Measurements from ENCODE around the gene SLC30A2. TPM values are rescaled to one million over a fixed set of nuclear protein-coding genes. Genes with fewer than 3 reads are reported as not detected.

Gene SLC30A2
- total RNA-seq, 3 donors from 2014 or later: 0.16 to 1.3 (median 0.33) TPM

DNA sequence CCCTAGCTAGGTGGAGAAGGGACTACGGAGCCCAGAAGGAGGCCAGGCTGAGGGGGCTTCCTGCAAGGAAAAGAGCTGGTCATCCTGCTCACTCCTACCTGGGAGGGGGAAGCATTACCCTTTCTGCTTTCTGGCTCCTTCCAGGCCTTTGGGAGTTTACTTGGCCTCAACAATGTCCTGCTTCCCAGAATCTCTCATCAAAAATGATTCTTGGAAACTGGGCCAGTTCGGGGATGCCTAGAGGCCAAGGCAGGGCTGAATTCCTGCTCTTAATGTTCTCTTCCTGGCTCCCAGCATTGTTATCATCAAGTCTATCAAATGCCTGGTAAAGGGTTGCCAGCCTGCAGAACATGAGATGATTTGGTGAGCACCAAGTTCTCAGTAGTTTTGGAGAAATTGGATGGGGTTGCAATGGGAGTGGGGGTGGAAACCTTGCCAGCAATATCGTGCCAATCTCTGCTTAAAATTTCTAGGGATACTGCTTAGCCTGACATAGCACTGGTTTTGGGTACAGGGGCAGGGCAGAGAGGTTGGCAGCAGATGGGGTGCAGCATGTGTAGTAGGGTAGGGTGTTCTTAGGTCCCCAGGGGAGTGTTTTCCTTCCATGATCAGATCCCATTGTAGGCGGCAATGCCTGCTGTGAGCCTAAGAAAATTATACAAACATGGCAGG is 40.3 kb downstream of the SLC30A2 start:
- no peaks in the 10 kb centered on the region for H3K36me3 ChIP-seq
- TF ChIP-seq POLR2A (IDR thresholded peaks at IDR 0.05) (no peak), POLR2AphosphoS5 (IDR thresholded peaks at IDR 0.05) (no peak)
- TF ChIP-seq, protein P1, sequence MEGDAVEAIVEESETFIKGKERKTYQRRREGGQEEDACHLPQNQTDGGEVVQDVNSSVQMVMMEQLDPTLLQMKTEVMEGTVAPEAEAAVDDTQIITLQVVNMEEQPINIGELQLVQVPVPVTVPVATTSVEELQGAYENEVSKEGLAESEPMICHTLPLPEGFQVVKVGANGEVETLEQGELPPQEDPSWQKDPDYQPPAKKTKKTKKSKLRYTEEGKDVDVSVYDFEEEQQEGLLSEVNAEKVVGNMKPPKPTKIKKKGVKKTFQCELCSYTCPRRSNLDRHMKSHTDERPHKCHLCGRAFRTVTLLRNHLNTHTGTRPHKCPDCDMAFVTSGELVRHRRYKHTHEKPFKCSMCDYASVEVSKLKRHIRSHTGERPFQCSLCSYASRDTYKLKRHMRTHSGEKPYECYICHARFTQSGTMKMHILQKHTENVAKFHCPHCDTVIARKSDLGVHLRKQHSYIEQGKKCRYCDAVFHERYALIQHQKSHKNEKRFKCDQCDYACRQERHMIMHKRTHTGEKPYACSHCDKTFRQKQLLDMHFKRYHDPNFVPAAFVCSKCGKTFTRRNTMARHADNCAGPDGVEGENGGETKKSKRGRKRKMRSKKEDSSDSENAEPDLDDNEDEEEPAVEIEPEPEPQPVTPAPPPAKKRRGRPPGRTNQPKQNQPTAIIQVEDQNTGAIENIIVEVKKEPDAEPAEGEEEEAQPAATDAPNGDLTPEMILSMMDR (IDR thresholded peaks at IDR 0.05): no peak
- H3K4me1 ChIP-seq: peaks cover 0 to 4% of the 10 kb centered on the region in 2 donors
- intact Hi-C loops (cut with DNase I; ENCODE audit: low total_unique reads): no loop called here
- DNase-seq (ENCODE audit: low spot score in 2 of 2): no peak
- no peak overlapping the region for H3K4me3 ChIP-seq
- H3K27ac ChIP-seq: peak overlapping the region; percentile 35 to 74
- no peaks in the 10 kb centered on the region for H3K27me3 ChIP-seq
- H3K9me3 ChIP-seq: no peaks in the 10 kb centered on the region

DNA sequence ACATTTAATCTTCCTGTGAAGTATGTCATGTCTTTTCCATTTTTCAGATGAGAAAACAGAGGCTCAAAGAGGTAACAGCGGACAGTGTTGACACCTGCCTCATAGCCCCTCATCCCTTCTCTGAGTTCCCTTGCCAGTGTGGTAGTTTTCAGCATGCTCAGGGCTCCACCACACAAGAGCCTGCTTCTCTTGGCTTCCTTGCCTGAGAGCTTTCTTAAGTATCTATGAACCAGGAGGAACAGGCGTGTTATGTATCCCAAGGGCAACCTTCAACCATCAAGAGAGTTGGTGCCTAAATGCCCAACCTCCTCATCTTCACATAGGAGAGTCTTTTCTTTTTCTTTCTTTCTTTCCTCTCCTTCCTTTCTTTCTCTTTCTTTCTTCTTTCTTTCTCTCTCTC is 42.2 kb downstream of the SLC30A2 start:
- H3K36me3 ChIP-seq: no peaks in the 10 kb centered on the region
- H3K9me3 ChIP-seq: no peaks in the 10 kb centered on the region
- H3K27ac ChIP-seq: peak overlapping the region in 1 of 2 donors; percentile 38
- no peaks in the 10 kb centered on the region for H3K27me3 ChIP-seq
- H3K4me3 ChIP-seq: no peak overlapping the region
- TF ChIP-seq POLR2A (IDR thresholded peaks at IDR 0.05) (no peak), POLR2AphosphoS5 (IDR thresholded peaks at IDR 0.05) (no peak)
- TF ChIP-seq, protein P1 (IDR thresholded peaks at IDR 0.05): no peak
- DNase-seq (ENCODE audit: low spot score in 2 of 2): no peak
- peaks cover 0 to 4% of the 10 kb centered on the region in 2 donors for H3K4me1 ChIP-seq
- intact Hi-C loops (cut with DNase I; ENCODE audit: low total_unique reads): no loop called here

DNA sequence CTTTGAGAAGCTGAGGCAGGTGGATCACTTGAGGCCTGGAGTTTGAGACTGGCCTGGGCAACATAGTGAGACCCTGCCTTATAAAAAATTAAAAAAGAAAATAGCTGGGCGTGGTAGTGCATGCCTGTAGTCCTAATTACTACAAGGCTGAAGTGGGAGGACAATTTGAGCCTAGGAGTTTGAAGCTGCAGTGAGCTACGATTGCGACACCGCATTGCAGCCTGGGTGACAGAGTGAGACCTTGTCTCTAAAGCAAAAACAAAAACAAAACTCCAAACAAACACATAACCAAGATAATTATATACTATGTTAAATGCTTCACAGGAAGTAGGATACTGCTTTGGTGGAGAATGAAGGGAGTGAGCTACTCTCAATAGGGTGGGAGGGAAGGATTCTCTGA is 42.7 kb downstream of the SLC30A2 start:
- Histone ChIP-seq H3K4me3 (no peak overlapping the region), H3K27ac (peak overlapping the region in 1 of 2 donors; percentile 38), H3K36me3 (no peaks in the 10 kb centered on the region), H3K27me3 (no peaks in the 10 kb centered on the region), H3K4me1 (peaks cover 0 to 9% of the 10 kb centered on the region in 2 donors), H3K9me3 (no peaks in the 10 kb centered on the region)
- intact Hi-C loops (cut with DNase I; ENCODE audit: low total_unique reads): no loop called here
- DNase-seq (ENCODE audit: low spot score in 2 of 2): no peak
- TF ChIP-seq POLR2AphosphoS5 (IDR thresholded peaks at IDR 0.05) (no peak), POLR2A (IDR thresholded peaks at IDR 0.05) (no peak)
- TF ChIP-seq, protein P1 (IDR thresholded peaks at IDR 0.05): no peak

DNA sequence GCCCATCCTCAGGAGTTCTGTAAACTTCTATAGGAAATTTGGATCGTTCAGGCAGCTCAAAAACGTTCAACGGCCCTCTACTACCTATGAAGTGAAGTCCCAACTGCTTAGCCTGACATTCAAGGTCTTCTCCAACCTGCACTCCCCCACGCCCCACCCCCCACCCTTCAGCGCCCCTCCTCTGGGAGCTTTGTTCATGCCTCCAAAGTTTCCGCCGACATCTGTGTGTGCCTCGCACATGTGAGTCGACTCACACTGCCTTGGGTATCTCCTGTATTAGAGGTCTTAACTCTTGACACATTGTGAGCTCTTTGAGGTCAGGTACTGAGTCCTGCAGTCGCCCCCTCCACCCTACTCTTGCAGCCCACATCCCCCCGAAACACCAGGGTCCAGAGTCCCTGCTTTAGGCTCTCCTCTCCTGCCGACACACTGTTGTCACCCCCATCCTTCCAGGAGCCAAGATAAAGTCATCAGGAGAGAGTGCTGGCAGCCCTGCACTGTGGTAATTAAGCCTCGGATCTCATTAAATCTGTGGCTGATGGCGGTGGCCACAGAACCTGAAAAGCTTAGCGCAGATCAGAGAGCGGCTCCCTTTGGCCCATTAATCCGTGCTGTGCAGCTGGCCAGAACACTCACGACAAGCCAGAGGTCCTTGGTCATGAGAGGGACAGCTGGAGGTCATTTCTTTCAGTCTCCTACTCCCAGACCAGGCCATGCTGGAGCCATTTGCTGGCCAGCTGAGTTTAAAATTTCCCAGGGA is 46.7 kb downstream of the SLC30A2 start:
- DNase-seq (ENCODE audit: low spot score in 2 of 2): no peak
- intact Hi-C loops (cut with DNase I; ENCODE audit: low total_unique reads): loop anchor here (10.0 kb wide), 1 partner anchor 104 kb away; no protein-coding TSS in a partner anchor
- Histone ChIP-seq H3K27me3 (no peaks in the 10 kb centered on the region), H3K4me3 (no peak overlapping the region), H3K36me3 (no peaks in the 10 kb centered on the region), H3K4me1 (peaks cover 0 to 5% of the 10 kb centered on the region in 2 donors), H3K27ac (peak overlapping the region in 1 of 2 donors; percentile 82), H3K9me3 (no peaks in the 10 kb centered on the region)
- TF ChIP-seq, protein P1 (IDR thresholded peaks at IDR 0.05): no peak
- no peak for TF ChIP-seq POLR2A (IDR thresholded peaks at IDR 0.05)
- no peak for TF ChIP-seq POLR2AphosphoS5 (IDR thresholded peaks at IDR 0.05)
